Peyer's patch (tissue), 4 donors: ENCODE measurements around the gene BFSP2. TPM values are rescaled to one million over a fixed set of nuclear protein-coding genes. Genes with fewer than 3 reads are reported as not detected.
"Not testable (repeated sequence)": the region's sequence is repeated elsewhere in the genome, so short reads cannot be mapped to it uniquely, and the experiment has no call there.

Experiments used
- DNase-seq, 3 donors: peaks; one replicate each; pipeline ENCODE4 v3.0.0-alpha.2; 2017 to 2019
- H3K27ac ChIP-seq, 4 donors: fragments of 200-600 bp; sonication (generic); one replicate each; pipeline ENCODE4 v1.5.1; 2016 to 2019
- H3K27me3 ChIP-seq, 2 donors: fragments of 200-600 bp; sonication (generic); one replicate each; pipeline ENCODE4 v1.5.1; 2019
- H3K36me3 ChIP-seq, 3 donors: fragments of 200-600 bp; sonication (generic); one replicate each; pipeline ENCODE4 v1.5.1; 2016 to 2019
- H3K4me1 ChIP-seq, 4 donors: fragments of 200-600 bp; sonication (generic); one replicate each; pipeline ENCODE4 v1.5.1; 2016 to 2019
- H3K4me3 ChIP-seq, 4 donors: fragments of 200-600 bp; sonication (generic); 1 replicate in 3 of 4; 2 replicates in 1 of 4; pipeline ENCODE4 v1.5.1; 2016 to 2019; ENCODE audit warnings: mild to moderate bottlenecking in 1 of 4
- H3K9me3 ChIP-seq, 4 donors: fragments of 200-600 bp; sonication (generic); one replicate each; pipeline ENCODE4 v1.5.1; 2016 to 2019; ENCODE audit warnings: mild to moderate bottlenecking in 1 of 4
- total RNA-seq, 4 donors: library from RNA; depleted of rRNA; stranded (reverse); fragments of >200 nt; gene quantifications; one replicate each; pipeline ENCODE4 v1.1.0, GENCODE V29; 2016
- TF ChIP-seq, protein P1 (sequence below), 6 experiments: fragments of 450-650 bp in 4 of 6; fragments of 200-600 bp in 2 of 6; sonication (generic) in 1 of 6; IDR thresholded peaks; one replicate each; pipeline ENCODE4 v1.5.1; 2017 to 2019; ENCODE audit warnings: antibody characterized with exemption in 6 of 6, mild to moderate bottlenecking in 3 of 6, moderate library complexity in 1 of 6

Gene BFSP2
- total RNA-seq, 4 donors from 2014 or later, result not detected

DNA sequence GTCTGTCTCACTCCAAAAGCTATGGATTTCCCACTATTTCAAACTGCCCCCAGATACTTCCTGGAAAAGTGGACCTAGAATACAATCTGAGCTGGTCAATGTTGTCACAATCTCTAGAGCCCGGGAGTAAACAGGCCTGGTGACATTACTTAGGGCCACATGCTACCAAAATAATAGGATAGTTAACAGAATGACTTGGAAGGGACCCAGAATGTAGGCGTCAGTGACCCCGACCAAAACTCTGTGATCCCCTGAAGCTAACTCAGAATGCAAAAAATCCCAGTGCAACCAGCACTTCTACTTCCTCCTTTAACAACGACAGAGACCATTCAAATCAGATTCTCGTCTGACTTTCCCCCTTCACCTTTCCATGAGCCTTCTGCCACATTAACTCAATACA lies 122.1 kb downstream of the BFSP2 start:
- Histone ChIP-seq H3K36me3 (no peaks in the 10 kb centered on the region), H3K27ac (no peak overlapping the region), H3K27me3 (no peaks in the 10 kb centered on the region), H3K4me3 (no peak overlapping the region), H3K4me1 (no peaks in the 10 kb centered on the region), H3K9me3 (no peaks in the 10 kb centered on the region)
- TF ChIP-seq, protein P1, sequence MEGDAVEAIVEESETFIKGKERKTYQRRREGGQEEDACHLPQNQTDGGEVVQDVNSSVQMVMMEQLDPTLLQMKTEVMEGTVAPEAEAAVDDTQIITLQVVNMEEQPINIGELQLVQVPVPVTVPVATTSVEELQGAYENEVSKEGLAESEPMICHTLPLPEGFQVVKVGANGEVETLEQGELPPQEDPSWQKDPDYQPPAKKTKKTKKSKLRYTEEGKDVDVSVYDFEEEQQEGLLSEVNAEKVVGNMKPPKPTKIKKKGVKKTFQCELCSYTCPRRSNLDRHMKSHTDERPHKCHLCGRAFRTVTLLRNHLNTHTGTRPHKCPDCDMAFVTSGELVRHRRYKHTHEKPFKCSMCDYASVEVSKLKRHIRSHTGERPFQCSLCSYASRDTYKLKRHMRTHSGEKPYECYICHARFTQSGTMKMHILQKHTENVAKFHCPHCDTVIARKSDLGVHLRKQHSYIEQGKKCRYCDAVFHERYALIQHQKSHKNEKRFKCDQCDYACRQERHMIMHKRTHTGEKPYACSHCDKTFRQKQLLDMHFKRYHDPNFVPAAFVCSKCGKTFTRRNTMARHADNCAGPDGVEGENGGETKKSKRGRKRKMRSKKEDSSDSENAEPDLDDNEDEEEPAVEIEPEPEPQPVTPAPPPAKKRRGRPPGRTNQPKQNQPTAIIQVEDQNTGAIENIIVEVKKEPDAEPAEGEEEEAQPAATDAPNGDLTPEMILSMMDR (IDR thresholded peaks at IDR 0.05), result no peak
- no peak for DNase-seq

DNA sequence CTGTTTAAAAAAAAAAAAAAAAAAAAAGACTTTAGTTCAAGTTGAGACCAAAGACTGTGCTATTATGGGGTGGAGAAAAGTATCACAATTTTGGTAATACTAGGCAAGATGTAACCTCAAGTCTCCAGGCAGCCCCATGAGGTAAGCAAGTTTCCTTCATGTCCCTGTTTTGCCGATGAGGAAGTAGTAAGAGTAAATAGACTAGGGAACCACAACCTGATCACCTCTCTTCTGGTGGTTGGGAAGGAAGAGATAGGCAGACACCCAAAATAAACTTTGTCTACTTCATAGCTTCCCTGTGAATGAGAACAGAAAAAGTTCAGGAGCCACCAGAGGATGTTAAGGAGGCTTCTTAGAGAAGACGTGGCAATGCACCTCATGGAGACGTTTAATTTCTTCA lies 123.9 kb downstream of the BFSP2 start:
- H3K27ac ChIP-seq, result not testable (repeated sequence)

More for the DNA sequence above, 123.9 kb downstream of the BFSP2 start:
- not testable (repeated sequence) for DNase-seq, H3K36me3 ChIP-seq, H3K4me3 ChIP-seq, H3K9me3 ChIP-seq, H3K27me3 ChIP-seq, H3K4me1 ChIP-seq

Other genes starting within 250 kb of the BFSP2 start
- 100 to 1,000 TPM in 1 of 4 donors, 10 to 100 TPM in 3; 45.0 to 123 (median 58.3) TPM for gene CDV3, start 173.6 kb downstream of the BFSP2 start, total RNA-seq